HG03460 (cell line): ENCODE data around the gene DEPDC7.

Source experiments
- ATAC-seq: cut with Tn5 transposase; IDR thresholded peaks from one replicate; pipeline ENCODE4 v1.9.1; 2021; ENCODE audit not compliant: unreplicated experiment

DEPDC7 gene

GRCh38 chr11:33059331-33060007 is 43.8 kb downstream of the DEPDC7 start:
- no peak for ATAC-seq

DNA sequence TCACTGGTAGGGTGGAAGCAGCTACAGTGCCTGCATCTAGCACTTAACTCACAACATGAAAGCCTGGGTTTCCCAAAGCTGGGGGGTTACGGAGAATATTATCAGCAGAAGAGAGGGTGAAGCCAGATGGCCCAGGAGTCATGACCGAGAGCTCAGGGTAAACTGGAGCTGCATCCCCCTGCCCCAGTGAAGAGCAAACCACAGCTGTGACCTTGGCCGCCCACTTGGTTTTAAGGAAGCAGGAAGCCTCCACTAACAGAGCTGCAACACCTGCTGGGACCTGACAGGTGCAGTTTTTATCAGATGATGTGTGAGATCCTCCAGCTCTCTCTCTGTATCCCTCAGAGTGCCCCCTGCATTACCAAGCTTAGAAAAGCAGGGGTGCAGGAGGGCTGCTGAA is 44.6 kb downstream of the DEPDC7 start:
- no peak for ATAC-seq

DNA sequence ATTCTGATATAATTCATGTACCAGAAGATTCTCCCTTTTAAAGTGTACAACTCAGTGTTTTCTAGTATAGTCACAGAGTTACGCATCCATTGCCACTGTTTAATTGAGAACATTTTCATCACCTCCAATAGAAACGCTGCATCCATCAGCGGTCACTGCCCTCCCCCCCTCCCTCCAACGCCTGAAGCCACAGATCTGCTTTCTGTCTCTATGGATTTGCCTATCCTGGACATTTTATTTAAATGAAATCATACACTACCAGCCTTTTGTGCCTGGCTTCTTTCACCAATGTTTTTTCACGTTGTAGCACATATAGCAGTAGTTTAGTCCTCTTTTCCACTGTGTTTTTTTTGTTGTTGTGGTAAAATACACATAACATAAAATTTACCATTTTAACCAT is 46.5 kb downstream of the DEPDC7 start:
- no peak for ATAC-seq

DNA sequence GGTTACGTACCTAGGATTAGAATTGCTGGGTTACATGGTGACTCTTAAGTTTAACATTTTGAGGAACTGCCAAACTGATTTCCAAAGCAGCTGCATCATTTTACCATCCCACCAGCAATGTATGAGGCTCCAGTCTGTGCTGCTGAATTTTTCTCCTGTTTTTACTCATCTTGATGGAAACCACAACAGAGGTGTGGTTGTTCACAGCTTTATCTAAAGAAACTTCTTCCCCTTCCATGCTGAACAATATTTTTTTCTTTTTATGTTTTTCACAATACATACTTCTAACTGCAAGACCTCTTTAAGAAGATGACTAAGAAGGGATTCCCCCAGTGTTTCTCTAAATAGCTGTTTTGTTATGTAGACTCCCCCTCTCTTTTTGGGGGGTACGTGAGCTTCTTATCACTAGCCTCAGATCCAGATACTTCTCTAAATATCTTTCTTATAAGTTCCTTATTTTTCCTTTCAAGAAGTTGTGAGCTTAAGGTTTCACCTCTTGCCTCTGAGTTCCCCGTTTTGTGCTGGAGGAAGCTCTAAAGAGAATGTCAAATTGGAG is 47.7 kb downstream of the DEPDC7 start:
- peak; percentile 41 for ATAC-seq

GRCh38 chr11:33064033-33064825 is 48.6 kb downstream of the DEPDC7 start:
- ATAC-seq = no peak

GRCh38 chr11:33064866-33065265 is 49.2 kb downstream of the DEPDC7 start:
- ATAC-seq = no peak

DNA sequence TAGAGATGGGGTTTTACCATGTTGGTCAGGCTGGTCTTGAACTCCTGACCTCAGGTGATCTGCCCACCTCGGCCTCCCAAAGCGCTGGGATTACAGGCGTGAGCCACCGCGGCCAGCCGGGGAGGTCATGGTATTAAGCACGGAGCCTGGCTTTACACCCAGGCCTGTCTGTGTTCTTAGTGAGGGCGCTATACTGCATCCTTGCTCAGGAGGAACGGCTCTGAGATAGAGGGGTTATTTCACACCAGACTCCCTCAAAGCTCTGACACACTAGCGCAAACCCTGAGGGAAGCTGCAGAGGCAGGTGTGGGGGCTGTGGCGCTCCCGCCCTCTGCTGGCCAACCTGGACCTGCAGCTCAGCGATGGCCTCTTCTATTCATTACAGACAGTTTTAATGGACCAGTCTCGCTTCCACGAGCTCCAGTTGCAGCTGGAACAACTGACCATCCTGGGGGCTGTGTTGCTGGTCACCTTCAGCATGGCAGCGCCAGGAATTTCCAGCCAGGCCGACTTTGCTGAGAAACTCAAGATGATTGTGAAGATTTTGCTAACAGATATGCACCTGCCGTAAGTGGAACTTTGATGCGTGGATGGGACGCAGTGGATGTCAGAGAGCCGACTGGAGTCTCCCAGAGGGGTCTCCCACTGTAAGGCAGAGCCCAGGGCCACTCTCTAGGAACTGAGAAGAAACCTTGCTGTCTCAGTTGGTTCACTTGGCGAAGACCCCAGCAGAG is 49.9 kb downstream of the DEPDC7 start:
- no peak for ATAC-seq

- no peak for ATAC-seq
Measured at GRCh38 chr11:33067294-33067693, 51.6 kb downstream of the DEPDC7 start.

DNA sequence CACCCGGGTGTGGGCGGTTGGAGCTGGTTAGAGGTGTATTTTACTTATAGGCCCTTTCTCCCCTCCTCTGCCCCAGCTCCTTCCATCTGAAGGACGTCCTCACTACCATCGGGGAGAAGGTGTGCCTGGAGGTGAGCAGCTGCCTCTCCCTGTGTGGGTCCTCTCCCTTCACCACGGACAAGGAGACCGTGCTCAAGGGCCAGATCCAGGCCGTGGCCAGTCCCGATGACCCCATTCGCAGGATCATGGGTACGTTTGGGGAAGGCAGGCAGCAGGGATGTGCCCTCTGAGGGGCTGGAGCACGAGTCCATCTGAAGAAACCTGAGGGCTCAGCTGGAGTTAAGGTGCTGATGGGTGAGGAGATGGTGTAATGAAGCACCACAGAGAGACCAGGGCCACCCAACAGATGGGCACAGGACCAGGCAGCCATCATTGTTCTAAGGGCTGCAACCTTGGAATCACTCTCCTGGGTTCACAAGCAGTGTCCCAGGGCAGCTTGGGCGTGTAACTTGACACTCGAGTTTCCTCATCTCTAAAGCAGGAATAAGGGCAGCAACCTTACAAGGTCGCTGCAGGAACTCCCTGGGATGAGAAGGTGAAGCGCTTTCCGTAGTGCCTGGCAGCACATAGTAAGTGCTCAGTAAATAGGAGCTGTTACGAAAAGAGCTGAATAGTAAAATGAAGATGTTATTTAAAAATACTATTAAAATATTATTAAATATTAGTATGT is 53.1 kb downstream of the DEPDC7 start:
- no peak for ATAC-seq

DNA sequence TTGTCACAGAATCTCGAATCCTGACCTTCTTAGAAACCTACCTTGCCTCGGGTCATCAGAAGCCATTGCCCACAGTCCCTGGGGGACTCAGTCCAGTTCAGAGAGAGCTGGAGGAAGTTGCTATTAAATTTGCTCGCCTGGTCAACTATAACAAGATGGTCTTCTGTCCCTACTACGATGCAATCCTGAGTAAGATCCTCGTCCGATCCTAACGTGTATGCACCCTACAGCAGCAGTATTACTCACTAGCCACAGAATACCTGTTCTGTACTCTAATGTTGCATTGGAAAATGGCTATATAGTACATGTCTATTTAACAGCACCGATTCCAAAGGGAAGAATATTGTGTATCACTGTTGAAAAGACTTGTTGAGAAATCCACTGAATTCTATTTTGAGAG is 56.8 kb downstream of the DEPDC7 start:
- ATAC-seq = no peak
